GM12878 (cell line): ENCODE data around the gene CTBP1. TPM values are rescaled to one million over a fixed set of nuclear protein-coding genes. Genes with fewer than 3 reads are reported as not detected.
A peak's percentile ranks its signal among the peaks of the same experiment; 100 is the strongest.

ENCODE experiments used
- BRCA1 ChIP-seq: IDR thresholded peaks from 2 replicates; pipeline ENCODE4 v1.6.1; 2011; ENCODE audit warnings: low read depth, low read length, improper control_type of control experiment
- CBFB ChIP-seq: IDR thresholded peaks from 2 replicates; pipeline ENCODE4 v1.6.1; 2016; ENCODE audit warnings: antibody characterized with exemption, low read depth
- CBX3 ChIP-seq: fragments of 200-600 bp; sonication (generic); IDR thresholded peaks from 2 replicates; pipeline ENCODE4 v1.6.1; 2016; ENCODE audit warnings: low read depth, borderline replicate concordance
- CHD1 ChIP-seq: IDR thresholded peaks from 2 replicates; pipeline ENCODE4 v1.6.1; 2012; ENCODE audit warnings: low read depth, low read length, improper control_type of control experiment
- EP300 ChIP-seq, 2 experiments: fragments of 150-350 bp in 1 of 2; IDR thresholded peaks; 2 replicates each; pipeline ENCODE4 v1.6.1; 2011 to 2012; ENCODE audit warnings: low read depth in 2 of 2, low read length in 2 of 2, borderline replicate concordance in 1 of 2, improper control_type of control experiment in 1 of 2, inconsistent platforms in 1 of 2; ENCODE audit not compliant: control insufficient read depth in 1 of 2
- IRF5 ChIP-seq: fragments of 450-650 bp; IDR thresholded peaks from 2 replicates; pipeline ENCODE4 v1.6.1; 2017; ENCODE audit warnings: borderline replicate concordance
- MEF2A ChIP-seq: IDR thresholded peaks from 2 replicates; pipeline ENCODE4 v1.6.1; 2011; ENCODE audit warnings: low read depth, mild to moderate bottlenecking, low read length, moderate library complexity; ENCODE audit not compliant: insufficient read depth
- NFIC ChIP-seq: IDR thresholded peaks from 2 replicates; pipeline ENCODE4 v1.6.1; 2012; ENCODE audit warnings: low read depth, mild to moderate bottlenecking, inconsistent platforms, low read length, moderate library complexity
- NR2C2 ChIP-seq: IDR thresholded peaks from 2 replicates; pipeline ENCODE4 v1.6.1; 2011; ENCODE audit warnings: borderline replicate concordance, low read depth; ENCODE audit not compliant: control insufficient read depth, insufficient read length
- POLR2A ChIP-seq: IDR thresholded peaks from 2 replicates; pipeline ENCODE4 v1.6.1; 2011; ENCODE audit warnings: low read depth, mild to moderate bottlenecking, low read length
- POLR2AphosphoS2 ChIP-seq: IDR thresholded peaks from 2 replicates; pipeline ENCODE4 v1.6.1; 2011; ENCODE audit warnings: low read depth, mild to moderate bottlenecking, low read length, improper control_type of control experiment, moderate library complexity
- RB1 ChIP-seq: fragments of 450-650 bp; formaldehyde crosslinking; IDR thresholded peaks from 2 replicates; pipeline ENCODE4 v1.6.1; 2017; ENCODE audit warnings: mild to moderate bottlenecking, borderline replicate concordance
- RCOR1 ChIP-seq: conservative IDR thresholded peaks from 2 replicates; pipeline ENCODE4 v1.6.1; 2012; ENCODE audit warnings: low read depth, low read length, improper control_type of control experiment
- SIX5 ChIP-seq: IDR thresholded peaks from 2 replicates; pipeline ENCODE4 v1.6.1; 2011; ENCODE audit warnings: mild to moderate bottlenecking, low read depth, low read length, moderate library complexity; ENCODE audit not compliant: severe bottlenecking
- SPI1 ChIP-seq: IDR thresholded peaks from 2 replicates; pipeline ENCODE4 v1.6.1; 2011; ENCODE audit warnings: low read depth, mild to moderate bottlenecking, low read length, moderate library complexity, borderline replicate concordance; ENCODE audit not compliant: insufficient read depth
- TCF3 ChIP-seq: IDR thresholded peaks from 2 replicates; pipeline ENCODE4 v1.6.1; 2012; ENCODE audit warnings: low read depth, mild to moderate bottlenecking, low read length, borderline replicate concordance; ENCODE audit not compliant: insufficient read depth
- ZNF384 ChIP-seq: IDR thresholded peaks from 2 replicates; pipeline ENCODE4 v1.6.1; 2012; ENCODE audit warnings: low read depth, mild to moderate bottlenecking, low read length, improper control_type of control experiment, borderline replicate concordance
- polyA plus RNA-seq, 11 experiments: library from polyadenylated mRNA; depleted of rRNA in 4 of 11; unstranded in 6 of 11; stranded (reverse) in 5 of 11; fragments of >200 nt; fragmentation: Nextera tagmentation in 4 of 11; fragmentation: Illumina TruSeq in 1 of 11; extraction: Ambion mirVana in 4 of 11; extraction: Trizol in 1 of 11; gene quantifications; 1 replicate in 1 of 11; 2 replicates in 10 of 11; pipeline versions ENCODE4 v1.2.1 to v1.2.3, GENCODE V29; 2011 to 2016; ENCODE audit warnings: inconsistent platforms in 2 of 11, missing spikeins in 2 of 11, low read depth in 1 of 11
- total RNA-seq, 4 experiments: library from RNA; depleted of rRNA in 3 of 4; stranded (reverse); fragments of >200 nt in 3 of 4; fragmentation: Illumina TruSeq in 1 of 4; extraction: Trizol in 1 of 4; gene quantifications; 2 replicates each; pipeline versions ENCODE4 v1.2.1 to v1.2.3, GENCODE V29; 2013 to 2021
- TF ChIP-seq, protein P1 (sequence below): fragments of 450-650 bp; IDR thresholded peaks from 2 replicates; pipeline ENCODE4 v1.6.1; 2017; ENCODE audit warnings: mild to moderate bottlenecking, moderate library complexity
- TF ChIP-seq, protein P2 (sequence below): IDR thresholded peaks from 2 replicates; pipeline ENCODE4 v1.6.1; 2011; ENCODE audit warnings: mild to moderate bottlenecking, low read depth, low read length, moderate library complexity; ENCODE audit not compliant: insufficient replicate concordance
- TF ChIP-seq, protein P3 (sequence below): fragments of 150-350 bp; IDR thresholded peaks from 2 replicates; pipeline ENCODE4 v1.6.1; 2016; ENCODE audit warnings: low read depth, low read length

Gene CTBP1
- total and polyA plus RNA-seq, 10 of the 15 experiments (the other 5 are each of a cell fraction or from before 2014, with no cell fraction given) = 7.4 to 182 (median 63.1) TPM

GRCh38 chr4:1167244-1167949 lies 81.5 kb downstream of the CTBP1 start (continued):
- TF ChIP-seq, protein P1, sequence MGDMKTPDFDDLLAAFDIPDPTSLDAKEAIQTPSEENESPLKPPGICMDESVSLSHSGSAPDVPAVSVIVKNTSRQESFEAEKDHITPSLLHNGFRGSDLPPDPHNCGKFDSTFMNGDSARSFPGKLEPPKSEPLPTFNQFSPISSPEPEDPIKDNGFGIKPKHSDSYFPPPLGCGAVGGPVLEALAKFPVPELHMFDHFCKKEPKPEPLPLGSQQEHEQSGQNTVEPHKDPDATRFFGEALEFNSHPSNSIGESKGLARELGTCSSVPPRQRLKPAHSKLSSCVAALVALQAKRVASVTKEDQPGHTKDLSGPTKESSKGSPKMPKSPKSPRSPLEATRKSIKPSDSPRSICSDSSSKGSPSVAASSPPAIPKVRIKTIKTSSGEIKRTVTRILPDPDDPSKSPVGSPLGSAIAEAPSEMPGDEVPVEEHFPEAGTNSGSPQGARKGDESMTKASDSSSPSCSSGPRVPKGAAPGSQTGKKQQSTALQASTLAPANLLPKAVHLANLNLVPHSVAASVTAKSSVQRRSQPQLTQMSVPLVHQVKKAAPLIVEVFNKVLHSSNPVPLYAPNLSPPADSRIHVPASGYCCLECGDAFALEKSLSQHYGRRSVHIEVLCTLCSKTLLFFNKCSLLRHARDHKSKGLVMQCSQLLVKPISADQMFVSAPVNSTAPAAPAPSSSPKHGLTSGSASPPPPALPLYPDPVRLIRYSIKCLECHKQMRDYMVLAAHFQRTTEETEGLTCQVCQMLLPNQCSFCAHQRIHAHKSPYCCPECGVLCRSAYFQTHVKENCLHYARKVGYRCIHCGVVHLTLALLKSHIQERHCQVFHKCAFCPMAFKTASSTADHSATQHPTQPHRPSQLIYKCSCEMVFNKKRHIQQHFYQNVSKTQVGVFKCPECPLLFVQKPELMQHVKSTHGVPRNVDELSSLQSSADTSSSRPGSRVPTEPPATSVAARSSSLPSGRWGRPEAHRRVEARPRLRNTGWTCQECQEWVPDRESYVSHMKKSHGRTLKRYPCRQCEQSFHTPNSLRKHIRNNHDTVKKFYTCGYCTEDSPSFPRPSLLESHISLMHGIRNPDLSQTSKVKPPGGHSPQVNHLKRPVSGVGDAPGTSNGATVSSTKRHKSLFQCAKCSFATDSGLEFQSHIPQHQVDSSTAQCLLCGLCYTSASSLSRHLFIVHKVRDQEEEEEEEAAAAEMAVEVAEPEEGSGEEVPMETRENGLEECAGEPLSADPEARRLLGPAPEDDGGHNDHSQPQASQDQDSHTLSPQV = no peak
- no peak for TF ChIP-seq CBX3
- no peak for TF ChIP-seq SPI1
- TF ChIP-seq RCOR1 = no peak
- TF ChIP-seq POLR2AphosphoS2 = no peak
- TF ChIP-seq, protein P2, sequence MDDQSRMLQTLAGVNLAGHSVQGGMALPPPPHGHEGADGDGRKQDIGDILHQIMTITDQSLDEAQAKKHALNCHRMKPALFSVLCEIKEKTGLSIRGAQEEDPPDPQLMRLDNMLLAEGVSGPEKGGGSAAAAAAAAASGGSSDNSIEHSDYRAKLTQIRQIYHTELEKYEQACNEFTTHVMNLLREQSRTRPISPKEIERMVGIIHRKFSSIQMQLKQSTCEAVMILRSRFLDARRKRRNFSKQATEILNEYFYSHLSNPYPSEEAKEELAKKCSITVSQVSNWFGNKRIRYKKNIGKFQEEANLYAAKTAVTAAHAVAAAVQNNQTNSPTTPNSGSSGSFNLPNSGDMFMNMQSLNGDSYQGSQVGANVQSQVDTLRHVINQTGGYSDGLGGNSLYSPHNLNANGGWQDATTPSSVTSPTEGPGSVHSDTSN = peak; percentile 52
- no peak for TF ChIP-seq ZNF384
- TF ChIP-seq EP300 (IDR thresholded peaks at IDR 0.05; ENCODE audit: borderline replicate concordance in 1 of 2, control insufficient read depth in 1 of 2, low read depth in 2 of 2, low read length in 2 of 2) = no peak
- no peak for TF ChIP-seq SIX5
- no peak for TF ChIP-seq NFIC
- peak; percentile 86 for TF ChIP-seq POLR2A
- peak; percentile 57 for TF ChIP-seq BRCA1
- no peak for TF ChIP-seq TCF3
- TF ChIP-seq NR2C2 = no peak
- TF ChIP-seq MEF2A = no peak
- 0 out of 2 replicates have a peak, but pooled peaks have one; percentile 49 for TF ChIP-seq CHD1
- TF ChIP-seq RB1 = peak; percentile 91; the same call in 1 of the 2 replicates
- TF ChIP-seq, protein P3, sequence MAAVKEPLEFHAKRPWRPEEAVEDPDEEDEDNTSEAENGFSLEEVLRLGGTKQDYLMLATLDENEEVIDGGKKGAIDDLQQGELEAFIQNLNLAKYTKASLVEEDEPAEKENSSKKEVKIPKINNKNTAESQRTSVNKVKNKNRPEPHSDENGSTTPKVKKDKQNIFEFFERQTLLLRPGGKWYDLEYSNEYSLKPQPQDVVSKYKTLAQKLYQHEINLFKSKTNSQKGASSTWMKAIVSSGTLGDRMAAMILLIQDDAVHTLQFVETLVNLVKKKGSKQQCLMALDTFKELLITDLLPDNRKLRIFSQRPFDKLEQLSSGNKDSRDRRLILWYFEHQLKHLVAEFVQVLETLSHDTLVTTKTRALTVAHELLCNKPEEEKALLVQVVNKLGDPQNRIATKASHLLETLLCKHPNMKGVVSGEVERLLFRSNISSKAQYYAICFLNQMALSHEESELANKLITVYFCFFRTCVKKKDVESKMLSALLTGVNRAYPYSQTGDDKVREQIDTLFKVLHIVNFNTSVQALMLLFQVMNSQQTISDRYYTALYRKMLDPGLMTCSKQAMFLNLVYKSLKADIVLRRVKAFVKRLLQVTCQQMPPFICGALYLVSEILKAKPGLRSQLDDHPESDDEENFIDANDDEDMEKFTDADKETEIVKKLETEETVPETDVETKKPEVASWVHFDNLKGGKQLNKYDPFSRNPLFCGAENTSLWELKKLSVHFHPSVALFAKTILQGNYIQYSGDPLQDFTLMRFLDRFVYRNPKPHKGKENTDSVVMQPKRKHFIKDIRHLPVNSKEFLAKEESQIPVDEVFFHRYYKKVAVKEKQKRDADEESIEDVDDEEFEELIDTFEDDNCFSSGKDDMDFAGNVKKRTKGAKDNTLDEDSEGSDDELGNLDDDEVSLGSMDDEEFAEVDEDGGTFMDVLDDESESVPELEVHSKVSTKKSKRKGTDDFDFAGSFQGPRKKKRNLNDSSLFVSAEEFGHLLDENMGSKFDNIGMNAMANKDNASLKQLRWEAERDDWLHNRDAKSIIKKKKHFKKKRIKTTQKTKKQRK = no peak
- no peak for TF ChIP-seq IRF5
- no peak for TF ChIP-seq CBFB
